Measurements from ENCODE around the gene CAB39. TPM values are rescaled to one million over a fixed set of nuclear protein-coding genes. Genes with fewer than 3 reads are reported as not detected.

The CAB39 gene
- total and polyA plus RNA-seq, 2 donors from 2014 or later: 39.1 to 77.6 TPM

- intact Hi-C loops (cut with DNase I): no loop called here
- H3K36me3 ChIP-seq (ENCODE audit: control insufficient read depth in 2 of 3, insufficient read depth in 3 of 3, low read length in 3 of 3): peaks cover 4 to 6% (median 4%) of the 10 kb centered on the region in 3 donors
- DNase-seq (peak in 1 of 5 donors; percentile 26), FAIRE-seq (no peak)
- no peaks in the 10 kb centered on the region for H3K27me3 ChIP-seq (ENCODE audit: control insufficient read depth, insufficient read depth, low read length)
- no peak overlapping the region for H3K27ac ChIP-seq (ENCODE audit: low read depth in 2 of 2, low read length in 2 of 2)
- H3K9ac ChIP-seq (ENCODE audit: low read length in 3 of 3): no peak overlapping the region
- peak; percentile 34 for TF ChIP-seq CTCF (IDR thresholded peaks at IDR 0.05; ENCODE audit: borderline replicate concordance, extremely low read depth, insufficient read depth)
- H3K4me3 ChIP-seq (ENCODE audit: low read length in 3 of 3): no peak overlapping the region
- no peaks in the 10 kb centered on the region for H3K9me3 ChIP-seq (ENCODE audit: control insufficient read depth in 2 of 3, insufficient read depth in 1 of 3, low read length in 3 of 3)
- H3K4me1 ChIP-seq (ENCODE audit: control insufficient read depth in 2 of 3, insufficient read depth in 2 of 3, low read depth in 1 of 3, low read length in 3 of 3): peaks cover 0 to 8% (median 0%) of the 10 kb centered on the region in 3 donors
Measured at GRCh38 chr2:230762317-230762896, 49.8 kb downstream of the CAB39 start.

GRCh38 chr2:230764346-230764745 is 51.7 kb downstream of the CAB39 start:
- H3K36me3 ChIP-seq (ENCODE audit: control insufficient read depth in 2 of 3, insufficient read depth in 3 of 3, low read length in 3 of 3): peaks cover 4 to 6% (median 4%) of the 10 kb centered on the region in 3 donors
- no peaks in the 10 kb centered on the region for H3K9me3 ChIP-seq (ENCODE audit: control insufficient read depth in 2 of 3, insufficient read depth in 1 of 3, low read length in 3 of 3)
- no peak for TF ChIP-seq CTCF (IDR thresholded peaks at IDR 0.05; ENCODE audit: borderline replicate concordance, extremely low read depth, insufficient read depth)
- peaks cover 0 to 6% (median 0%) of the 10 kb centered on the region in 3 donors for H3K4me1 ChIP-seq (ENCODE audit: control insufficient read depth in 2 of 3, insufficient read depth in 2 of 3, low read depth in 1 of 3, low read length in 3 of 3)
- H3K9ac ChIP-seq (ENCODE audit: low read length in 3 of 3): no peak overlapping the region
- FAIRE-seq (no peak), DNase-seq (no peak)
- H3K27ac ChIP-seq (ENCODE audit: low read depth in 2 of 2, low read length in 2 of 2): no peak overlapping the region
- H3K4me3 ChIP-seq (ENCODE audit: low read length in 3 of 3): no peak overlapping the region
- H3K27me3 ChIP-seq (ENCODE audit: control insufficient read depth, insufficient read depth, low read length): no peaks in the 10 kb centered on the region
- intact Hi-C loops (cut with DNase I): no loop called here

- H3K4me3 ChIP-seq (ENCODE audit: low read length in 3 of 3): no peak overlapping the region
- H3K9me3 ChIP-seq (ENCODE audit: control insufficient read depth in 2 of 3, insufficient read depth in 1 of 3, low read length in 3 of 3): no peaks in the 10 kb centered on the region
- peaks cover 4 to 6% (median 4%) of the 10 kb centered on the region in 3 donors for H3K36me3 ChIP-seq (ENCODE audit: control insufficient read depth in 2 of 3, insufficient read depth in 3 of 3, low read length in 3 of 3)
- H3K9ac ChIP-seq (ENCODE audit: low read length in 3 of 3): no peak overlapping the region
- no peak overlapping the region for H3K27ac ChIP-seq (ENCODE audit: low read depth in 2 of 2, low read length in 2 of 2)
- peaks cover 0 to 4% (median 0%) of the 10 kb centered on the region in 3 donors for H3K4me1 ChIP-seq (ENCODE audit: control insufficient read depth in 2 of 3, insufficient read depth in 2 of 3, low read depth in 1 of 3, low read length in 3 of 3)
- no peak for TF ChIP-seq CTCF (IDR thresholded peaks at IDR 0.05; ENCODE audit: borderline replicate concordance, extremely low read depth, insufficient read depth)
- DNase-seq (no peak), FAIRE-seq (no peak)
- H3K27me3 ChIP-seq (ENCODE audit: control insufficient read depth, insufficient read depth, low read length): no peaks in the 10 kb centered on the region
- intact Hi-C loops (cut with DNase I): no loop called here
Measured at GRCh38 chr2:230765611-230766300, 53.1 kb downstream of the CAB39 start.

All from kidney (tissue), 14 donors.